HEK293 (cell line): Measurements from ENCODE around the gene PEX3.

Source experiments
- CTCF ChIA-PET: fragments of 350-600 bp; formaldehyde crosslinking; extraction: SDS; loops from one replicate; lab custom pipeline; 2021; ENCODE audit warnings: antibody characterized with exemption; lab: Yijun Ruan, JAX
- POLR2A ChIA-PET: fragments of 300-600 bp; formaldehyde crosslinking; extraction: SDS; loops from one replicate; lab custom pipeline; 2020; ENCODE audit warnings: antibody characterized with exemption, inconsistent platforms; lab: Yijun Ruan, JAX
- H3K27ac ChIP-seq: fragments of 200-500 bp; sonication (Bioruptor generic); 2 replicates; pipeline ENCODE4 v1.5.1; 2014; ENCODE audit warnings: low read depth, low read length, control low read depth, inconsistent platforms; ENCODE audit errors: extremely low read depth
- H3K36me3 ChIP-seq, 2 experiments: fragments of 200-500 bp in 1 of 2; sonication (Bioruptor generic) in 1 of 2; 1 replicate in 1 of 2; 2 replicates in 1 of 2; pipeline ENCODE4 v1.5.1; 2014 to 2017; ENCODE audit warnings: inconsistent platforms in 2 of 2, low read length in 2 of 2; ENCODE audit not compliant: control insufficient read depth in 2 of 2, insufficient read depth in 1 of 2
- H3K4me1 ChIP-seq: fragments of 200-500 bp; sonication (Bioruptor generic); 2 replicates; pipeline ENCODE4 v1.5.1; 2014; ENCODE audit warnings: mild to moderate bottlenecking, low read length, inconsistent platforms; ENCODE audit not compliant: control insufficient read depth, insufficient read depth
- H3K4me3 ChIP-seq: 2 replicates; pipeline ENCODE4 v1.5.1; 2011; ENCODE audit warnings: low read depth, mild to moderate bottlenecking, control low read depth, low read length, moderate library complexity
- H3K9me3 ChIP-seq: fragments of 200-500 bp; sonication (Bioruptor generic); 2 replicates; pipeline ENCODE4 v1.5.1; 2014; ENCODE audit warnings: low read depth, low read length, inconsistent platforms; ENCODE audit not compliant: control insufficient read depth, insufficient read depth
- GLIS2 ChIP-seq: fragments of 450-650 bp; formaldehyde crosslinking; IDR thresholded peaks from 2 replicates; pipeline ENCODE4 v1.5.1; 2016; ENCODE audit warnings: missing biosample characterization, missing genetic modification characterization
- PRDM1 ChIP-seq: fragments of 450-650 bp; formaldehyde crosslinking; IDR thresholded peaks from 2 replicates; pipeline ENCODE4; 2016; ENCODE audit warnings: missing biosample characterization, missing genetic modification characterization
- SETDB1 ChIP-seq: IDR thresholded peaks from one replicate; pipeline ENCODE4 v1.6.1; 2017; ENCODE audit warnings: mild to moderate bottlenecking, low read length, moderate library complexity, mixed read lengths; ENCODE audit not compliant: insufficient read length
- ZBTB20 ChIP-seq: fragments of 450-650 bp; formaldehyde crosslinking; IDR thresholded peaks from 2 replicates; pipeline ENCODE4 v1.5.1; 2016; ENCODE audit warnings: missing biosample characterization, missing genetic modification characterization
- ZBTB7A ChIP-seq: fragments of 450-650 bp; formaldehyde crosslinking; IDR thresholded peaks from 2 replicates; pipeline ENCODE4 v1.5.1; 2016; ENCODE audit warnings: low read depth, missing biosample characterization, missing genetic modification characterization
- ZNF132 ChIP-seq: fragments of 450-650 bp; formaldehyde crosslinking; IDR thresholded peaks from 2 replicates; pipeline ENCODE4 v1.5.1; 2017; ENCODE audit warnings: missing biosample characterization, missing genetic modification characterization, borderline replicate concordance
- ZNF146 ChIP-seq: fragments of 450-650 bp; formaldehyde crosslinking; IDR thresholded peaks from 2 replicates; pipeline ENCODE4 v1.5.1; 2016; ENCODE audit warnings: missing biosample characterization, missing genetic modification characterization
- ZNF157 ChIP-seq: fragments of 450-650 bp; formaldehyde crosslinking; IDR thresholded peaks from 2 replicates; pipeline ENCODE4 v1.5.1; 2016; ENCODE audit warnings: missing biosample characterization, missing genetic modification characterization
- ZNF19 ChIP-seq: fragments of 450-650 bp; formaldehyde crosslinking; IDR thresholded peaks from 2 replicates; pipeline ENCODE4; 2016; ENCODE audit warnings: missing biosample characterization, missing genetic modification characterization, low read depth
- ZNF211 ChIP-seq: fragments of 450-650 bp; formaldehyde crosslinking; IDR thresholded peaks from 2 replicates; pipeline ENCODE4 v1.5.1; 2016; ENCODE audit warnings: low read depth, missing biosample characterization, missing genetic modification characterization
- ZNF433 ChIP-seq: fragments of 450-650 bp; formaldehyde crosslinking; IDR thresholded peaks from 2 replicates; pipeline ENCODE4 v1.5.1; 2016; ENCODE audit warnings: missing biosample characterization, missing genetic modification characterization, low read depth
- ZNF596 ChIP-seq: fragments of 450-650 bp; IDR thresholded peaks from 2 replicates; pipeline ENCODE4 v1.5.0; 2018; ENCODE audit warnings: missing biosample characterization, mild to moderate bottlenecking, missing genetic modification characterization, moderate library complexity
- ZNF624 ChIP-seq: fragments of 450-650 bp; formaldehyde crosslinking; IDR thresholded peaks from 2 replicates; pipeline ENCODE4 v1.5.1; 2017; ENCODE audit warnings: missing biosample characterization, missing genetic modification characterization
- ZNF707 ChIP-seq: fragments of 450-650 bp; formaldehyde crosslinking; IDR thresholded peaks from 2 replicates; pipeline ENCODE4 v1.5.1; 2016; ENCODE audit warnings: missing biosample characterization, missing genetic modification characterization
- TF ChIP-seq, protein P1 (sequence below): fragments of 450-650 bp; formaldehyde crosslinking; IDR thresholded peaks from 2 replicates; pipeline ENCODE4 v1.5.1; 2017; ENCODE audit warnings: missing biosample characterization, missing genetic modification characterization
- TF ChIP-seq, protein P2 (sequence below): fragments of 450-650 bp; formaldehyde crosslinking; IDR thresholded peaks from 2 replicates; pipeline ENCODE4 v1.5.1; 2016; ENCODE audit warnings: missing biosample characterization, missing genetic modification characterization
- TF ChIP-seq, protein P3 (sequence below): fragments of 450-650 bp; formaldehyde crosslinking; IDR thresholded peaks from 2 replicates; pipeline ENCODE4 v1.5.1; 2016; ENCODE audit warnings: missing biosample characterization, missing genetic modification characterization
- TF ChIP-seq, protein P4 (sequence below): fragments of 450-650 bp; formaldehyde crosslinking; IDR thresholded peaks from 2 replicates; pipeline ENCODE4 v1.5.1; 2017; ENCODE audit warnings: missing biosample characterization, missing genetic modification characterization

PEX3 gene

DNA sequence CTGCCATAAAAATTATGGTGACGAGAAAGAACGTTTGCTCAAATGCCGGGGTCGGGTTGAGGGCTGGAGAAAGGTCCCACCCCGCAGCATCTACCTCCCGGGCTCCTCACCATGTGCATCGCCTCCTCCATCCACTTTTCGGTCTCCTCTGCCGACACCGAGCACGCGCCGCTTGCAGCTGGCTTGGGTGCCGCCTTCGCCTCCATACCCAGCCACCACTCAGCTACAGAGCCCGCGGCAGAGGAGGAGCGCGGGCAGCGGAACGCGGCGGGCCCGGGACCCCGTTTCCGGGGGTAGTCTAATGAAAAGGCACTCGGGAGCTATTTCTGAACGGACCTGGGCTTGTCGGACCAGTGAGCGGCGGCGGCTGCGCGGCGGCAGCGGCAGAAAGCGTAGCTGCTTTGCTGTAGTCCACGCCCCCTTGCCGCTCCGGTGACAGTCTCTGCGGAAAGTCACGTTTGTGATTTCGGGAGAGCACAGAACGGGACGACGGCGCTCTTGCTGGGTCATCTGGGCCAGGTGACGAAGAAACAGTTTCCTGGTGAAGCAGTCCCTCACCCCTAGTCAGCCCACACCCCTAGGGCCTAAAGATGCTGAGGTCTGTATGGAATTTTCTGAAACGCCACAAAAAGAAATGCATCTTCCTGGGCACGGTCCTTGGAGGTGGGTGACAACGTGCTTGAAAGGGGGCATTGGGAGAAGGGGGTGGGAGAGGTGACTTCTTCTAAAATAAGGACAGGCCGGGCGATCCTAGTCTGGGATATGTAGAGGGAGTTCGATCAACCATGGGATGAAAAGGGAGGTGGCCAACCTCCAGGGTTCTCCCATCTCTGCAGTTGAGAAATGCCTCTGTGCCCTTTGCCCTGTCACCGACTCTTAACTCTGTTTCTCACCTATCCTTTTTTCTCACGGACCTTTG lies at the start of gene PEX3, which contains the start of gene ADAT2 (continued):
- TF ChIP-seq GLIS2 (tag by site-specific recombination) (0 out of 2 replicates have a peak, but pooled peaks have one; percentile 36), ZBTB7A (tag by site-specific recombination) (peak; percentile 95; the same call in 1 of the 2 replicates), ZNF596 (peak; percentile 50; the same call in 1 of the 2 replicates), ZNF157 (tag by site-specific recombination) (no peak)
- TF ChIP-seq, protein P1, sequence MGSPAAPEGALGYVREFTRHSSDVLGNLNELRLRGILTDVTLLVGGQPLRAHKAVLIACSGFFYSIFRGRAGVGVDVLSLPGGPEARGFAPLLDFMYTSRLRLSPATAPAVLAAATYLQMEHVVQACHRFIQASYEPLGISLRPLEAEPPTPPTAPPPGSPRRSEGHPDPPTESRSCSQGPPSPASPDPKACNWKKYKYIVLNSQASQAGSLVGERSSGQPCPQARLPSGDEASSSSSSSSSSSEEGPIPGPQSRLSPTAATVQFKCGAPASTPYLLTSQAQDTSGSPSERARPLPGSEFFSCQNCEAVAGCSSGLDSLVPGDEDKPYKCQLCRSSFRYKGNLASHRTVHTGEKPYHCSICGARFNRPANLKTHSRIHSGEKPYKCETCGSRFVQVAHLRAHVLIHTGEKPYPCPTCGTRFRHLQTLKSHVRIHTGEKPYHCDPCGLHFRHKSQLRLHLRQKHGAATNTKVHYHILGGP = no peak
- TF ChIP-seq, all 188 proteins: peak for 115

DNA sequence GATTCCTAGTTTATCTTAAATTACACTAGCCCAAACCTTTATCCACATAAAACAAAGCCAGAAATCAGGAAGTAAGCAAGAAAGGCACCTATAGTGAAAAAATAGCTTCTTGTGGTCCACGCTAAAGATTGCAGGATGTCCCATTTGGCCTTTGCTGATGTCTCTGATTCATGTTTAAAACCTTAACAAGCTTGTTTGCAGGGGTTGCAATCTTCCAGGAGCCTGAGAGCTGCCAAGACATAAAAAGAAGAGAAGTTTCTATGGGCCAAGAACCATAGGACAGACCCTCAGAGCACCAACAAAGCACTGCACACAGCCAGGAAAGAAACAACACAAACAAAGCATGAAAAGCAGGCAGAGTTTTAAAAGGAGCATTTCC lies 49.5 kb upstream of the PEX3 start:
- TF ChIP-seq ZNF624 (tag by site-specific recombination) (no peak), ZNF19 (tag by site-specific recombination) (no peak), GLIS2 (tag by site-specific recombination) (no peak), ZNF146 (tag by site-specific recombination) (no peak), ZNF433 (tag by site-specific recombination) (no peak), PRDM1 (tag by site-specific recombination) (no peak), ZBTB20 (no peak), SETDB1 (no peak), ZNF132 (tag by site-specific recombination) (no peak), ZNF211 (no peak), ZNF707 (tag by site-specific recombination) (no peak)
- TF ChIP-seq, protein P2, sequence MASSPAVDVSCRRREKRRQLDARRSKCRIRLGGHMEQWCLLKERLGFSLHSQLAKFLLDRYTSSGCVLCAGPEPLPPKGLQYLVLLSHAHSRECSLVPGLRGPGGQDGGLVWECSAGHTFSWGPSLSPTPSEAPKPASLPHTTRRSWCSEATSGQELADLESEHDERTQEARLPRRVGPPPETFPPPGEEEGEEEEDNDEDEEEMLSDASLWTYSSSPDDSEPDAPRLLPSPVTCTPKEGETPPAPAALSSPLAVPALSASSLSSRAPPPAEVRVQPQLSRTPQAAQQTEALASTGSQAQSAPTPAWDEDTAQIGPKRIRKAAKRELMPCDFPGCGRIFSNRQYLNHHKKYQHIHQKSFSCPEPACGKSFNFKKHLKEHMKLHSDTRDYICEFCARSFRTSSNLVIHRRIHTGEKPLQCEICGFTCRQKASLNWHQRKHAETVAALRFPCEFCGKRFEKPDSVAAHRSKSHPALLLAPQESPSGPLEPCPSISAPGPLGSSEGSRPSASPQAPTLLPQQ (tag by site-specific recombination) = no peak
- TF ChIP-seq, protein P3, sequence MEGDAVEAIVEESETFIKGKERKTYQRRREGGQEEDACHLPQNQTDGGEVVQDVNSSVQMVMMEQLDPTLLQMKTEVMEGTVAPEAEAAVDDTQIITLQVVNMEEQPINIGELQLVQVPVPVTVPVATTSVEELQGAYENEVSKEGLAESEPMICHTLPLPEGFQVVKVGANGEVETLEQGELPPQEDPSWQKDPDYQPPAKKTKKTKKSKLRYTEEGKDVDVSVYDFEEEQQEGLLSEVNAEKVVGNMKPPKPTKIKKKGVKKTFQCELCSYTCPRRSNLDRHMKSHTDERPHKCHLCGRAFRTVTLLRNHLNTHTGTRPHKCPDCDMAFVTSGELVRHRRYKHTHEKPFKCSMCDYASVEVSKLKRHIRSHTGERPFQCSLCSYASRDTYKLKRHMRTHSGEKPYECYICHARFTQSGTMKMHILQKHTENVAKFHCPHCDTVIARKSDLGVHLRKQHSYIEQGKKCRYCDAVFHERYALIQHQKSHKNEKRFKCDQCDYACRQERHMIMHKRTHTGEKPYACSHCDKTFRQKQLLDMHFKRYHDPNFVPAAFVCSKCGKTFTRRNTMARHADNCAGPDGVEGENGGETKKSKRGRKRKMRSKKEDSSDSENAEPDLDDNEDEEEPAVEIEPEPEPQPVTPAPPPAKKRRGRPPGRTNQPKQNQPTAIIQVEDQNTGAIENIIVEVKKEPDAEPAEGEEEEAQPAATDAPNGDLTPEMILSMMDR (tag by site-specific recombination) = no peak
- TF ChIP-seq, protein P4, sequence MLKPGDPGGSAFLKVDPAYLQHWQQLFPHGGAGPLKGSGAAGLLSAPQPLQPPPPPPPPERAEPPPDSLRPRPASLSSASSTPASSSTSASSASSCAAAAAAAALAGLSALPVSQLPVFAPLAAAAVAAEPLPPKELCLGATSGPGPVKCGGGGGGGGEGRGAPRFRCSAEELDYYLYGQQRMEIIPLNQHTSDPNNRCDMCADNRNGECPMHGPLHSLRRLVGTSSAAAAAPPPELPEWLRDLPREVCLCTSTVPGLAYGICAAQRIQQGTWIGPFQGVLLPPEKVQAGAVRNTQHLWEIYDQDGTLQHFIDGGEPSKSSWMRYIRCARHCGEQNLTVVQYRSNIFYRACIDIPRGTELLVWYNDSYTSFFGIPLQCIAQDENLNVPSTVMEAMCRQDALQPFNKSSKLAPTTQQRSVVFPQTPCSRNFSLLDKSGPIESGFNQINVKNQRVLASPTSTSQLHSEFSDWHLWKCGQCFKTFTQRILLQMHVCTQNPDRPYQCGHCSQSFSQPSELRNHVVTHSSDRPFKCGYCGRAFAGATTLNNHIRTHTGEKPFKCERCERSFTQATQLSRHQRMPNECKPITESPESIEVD (tag by site-specific recombination) = no peak
- Histone ChIP-seq H3K4me1 (peaks cover 11% of the 10 kb centered on the region), H3K27ac (no peak overlapping the region), H3K9me3 (no peaks in the 10 kb centered on the region), H3K4me3 (no peak overlapping the region), H3K36me3 (no peaks in the 10 kb centered on the region)
- ChIA-PET POLR2A (interaction anchor here (1.3 kb wide), 1 partner anchor 28 kb away, joined by 3 read pairs; no protein-coding TSS in a partner anchor), CTCF (interaction anchor here (1.2 to 1.8 kb wide), 2 partner anchors 26 to 169 kb away, joined by 3 to 4 read pairs; no protein-coding TSS in a partner anchor)
